Bladder microvascular endothelial cell (primary cell): ENCODE results near the gene SEL1L2. TPM values are rescaled to one million over a fixed set of nuclear protein-coding genes. Genes with fewer than 3 reads are reported as not detected.

Source experiments
- total RNA-seq: library from RNA; depleted of rRNA; stranded (reverse); fragments of >200 nt; gene quantifications from 2 replicates; pipeline ENCODE4 v1.2.3, GENCODE V29; 2014

The SEL1L2 gene, protein sequence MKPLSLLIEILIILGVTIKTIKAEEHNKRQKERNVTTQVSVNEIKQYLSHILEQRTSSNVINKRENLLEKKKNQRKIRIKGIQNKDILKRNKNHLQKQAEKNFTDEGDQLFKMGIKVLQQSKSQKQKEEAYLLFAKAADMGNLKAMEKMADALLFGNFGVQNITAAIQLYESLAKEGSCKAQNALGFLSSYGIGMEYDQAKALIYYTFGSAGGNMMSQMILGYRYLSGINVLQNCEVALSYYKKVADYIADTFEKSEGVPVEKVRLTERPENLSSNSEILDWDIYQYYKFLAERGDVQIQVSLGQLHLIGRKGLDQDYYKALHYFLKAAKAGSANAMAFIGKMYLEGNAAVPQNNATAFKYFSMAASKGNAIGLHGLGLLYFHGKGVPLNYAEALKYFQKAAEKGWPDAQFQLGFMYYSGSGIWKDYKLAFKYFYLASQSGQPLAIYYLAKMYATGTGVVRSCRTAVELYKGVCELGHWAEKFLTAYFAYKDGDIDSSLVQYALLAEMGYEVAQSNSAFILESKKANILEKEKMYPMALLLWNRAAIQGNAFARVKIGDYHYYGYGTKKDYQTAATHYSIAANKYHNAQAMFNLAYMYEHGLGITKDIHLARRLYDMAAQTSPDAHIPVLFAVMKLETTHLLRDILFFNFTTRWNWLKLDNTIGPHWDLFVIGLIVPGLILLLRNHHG
- not detected in 2 replicates for total RNA-seq

DNA sequence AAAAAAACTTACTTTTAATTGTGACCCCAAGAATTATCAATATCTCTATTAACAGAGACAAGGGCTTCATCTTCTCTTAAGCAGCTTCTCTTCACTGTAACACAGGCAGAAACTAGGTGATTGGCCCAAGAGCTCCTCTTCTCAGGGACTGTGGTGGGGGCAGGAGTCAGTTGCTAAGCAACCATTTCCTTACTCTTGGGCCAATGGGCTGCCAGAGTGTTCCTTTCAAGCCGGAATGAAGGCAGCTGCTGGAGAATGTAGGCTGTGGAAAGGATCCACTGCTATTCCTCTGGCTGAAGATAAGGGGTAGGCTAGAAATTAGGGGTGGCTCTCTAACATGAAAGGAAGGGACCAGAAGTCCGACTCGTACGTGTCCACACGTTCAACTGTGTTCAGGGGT is at the start of gene SEL1L2:
TSS of gene SEL1L2 (minus strand) at position 150 of the 400 bp plus-strand sequence. CDS start at position 70, 80 bp downstream.

GRCh38 chr20:13995086-13995665 is 4.8 kb upstream of the SEL1L2 start, which contains the start of gene MACROD2:
MACROD2 (plus strand) TSS chr20:13995516.

Other genes starting within 250 kb of the SEL1L2 start
- 7.1 and 22.5 TPM in 2 replicates for gene ESF1, start 205.7 kb downstream of the SEL1L2 start, total RNA-seq
- gene NDUFAF5, start 205.6 kb downstream of the SEL1L2 start, total RNA-seq, result 9.9 and 17.1 TPM in 2 replicates
- gene MACROD2, start 4.9 kb upstream of the SEL1L2 start, total RNA-seq, result 0.65 and 1.3 TPM in 2 replicates